Right cardiac atrium (tissue), 5 donors: ENCODE results near the gene TTC36. TPM values are rescaled to one million over a fixed set of nuclear protein-coding genes. Genes with fewer than 3 reads are reported as not detected.
"Not testable (repeated sequence)": the region's sequence is repeated elsewhere in the genome, so short reads cannot be mapped to it uniquely, and the experiment has no call there.

ENCODE experiments used
- ATAC-seq, 2 donors: fragments of 200-7000 bp; cut with Tn5 transposase; one replicate each; pipeline versions ENCODE4 v1.8.0 to v1.9.1; 2020; ENCODE audit warnings: moderate library complexity in 2 of 2, mild to moderate bottlenecking in 1 of 2
- DNase-seq, 3 donors: peaks; one replicate each; pipeline ENCODE4 v3.0.0-alpha.2; 2020
- H3K27ac ChIP-seq: one replicate; pipeline ENCODE4 v1.5.1; 2013; ENCODE audit warnings: mild to moderate bottlenecking, low read length, control low read depth, moderate library complexity
- H3K27me3 ChIP-seq: one replicate; pipeline ENCODE4 v1.6.1; 2013; ENCODE audit not compliant: control insufficient read depth, insufficient read depth
- H3K4me1 ChIP-seq: one replicate; pipeline ENCODE4 v1.6.1; 2013; ENCODE audit warnings: low read length; ENCODE audit not compliant: control insufficient read depth, insufficient read depth
- H3K4me3 ChIP-seq: one replicate; pipeline ENCODE4 v1.5.1; 2013; ENCODE audit warnings: low read length, control low read depth
- H3K9me3 ChIP-seq: one replicate; pipeline ENCODE4 v1.6.1; 2013; ENCODE audit warnings: low read length; ENCODE audit not compliant: control insufficient read depth
- WGBS: extraction: QIAGEN DNeasy Blood & Tissue Kit; methylation state at CpG from one replicate; pipeline ENCODE4 v1.1.7; 2013; 5-methylcytosine and 5-hydroxymethylcytosine counted together
- intact Hi-C, 4 donors: fragments of 100-400 bp; cut with DNase I; formaldehyde crosslinking; loops; one replicate each; pipeline versions ENCODE4 v1.11.0 to v1.14.0; 2022 to 2023
- polyA plus RNA-seq: library from polyadenylated mRNA; stranded (reverse); fragments of 200-250 nt; gene quantifications from one replicate; pipeline ENCODE4 v1.2.3, GENCODE V29; 2013
- total RNA-seq, 4 donors: library from RNA; stranded (reverse); fragmentation: NEBNext Ultra II Directional; extraction: Animal tissue kit (Norgen Biotek cat#: 25700); gene quantifications; one replicate each; pipeline ENCODE4 v1.2.1, GENCODE V29; 2021
- donor health status: healthy with polysubstance abuse.
- donor health status: DM: no; HTN: yes; CAD: no.
- donor health status: DM: no; HTN: no; CAD: no.
- donor health status: DM: no; HTN: yes; CAD: no; lungs with severe emphysema.
- donor health status: DM: yes; HTN: yes; CAD: no.

Gene TTC36
- total and polyA plus RNA-seq, 5 donors = 0.31 to 0.63 (median 0.58) TPM; not detected in 1

GRCh38 chr11:118552341-118552740, 25.1 kb downstream of the TTC36 start:
- ATAC-seq (no peak), DNase-seq (no peak)
- 77% methylated on average over 4 of the region's 4 CpGs for WGBS
- no peak overlapping the region for H3K4me3 ChIP-seq
- intact Hi-C loops = no loop called here
- H3K4me1 ChIP-seq = no peaks in the 10 kb centered on the region
- H3K9me3 ChIP-seq = no peaks in the 10 kb centered on the region
- H3K27ac ChIP-seq = no peak overlapping the region
- no peaks in the 10 kb centered on the region for H3K27me3 ChIP-seq

GRCh38 chr11:118560806-118561205, 33.5 kb downstream of the TTC36 start:
- WGBS = 86% methylated on average over 4 of the region's 4 CpGs
- no peak overlapping the region for H3K27ac ChIP-seq
- no peak overlapping the region for H3K4me3 ChIP-seq
- H3K9me3 ChIP-seq = no peaks in the 10 kb centered on the region
- H3K27me3 ChIP-seq = no peaks in the 10 kb centered on the region
- intact Hi-C loops = no loop called here
- ATAC-seq (no peak), DNase-seq (no peak)
- no peaks in the 10 kb centered on the region for H3K4me1 ChIP-seq

DNA sequence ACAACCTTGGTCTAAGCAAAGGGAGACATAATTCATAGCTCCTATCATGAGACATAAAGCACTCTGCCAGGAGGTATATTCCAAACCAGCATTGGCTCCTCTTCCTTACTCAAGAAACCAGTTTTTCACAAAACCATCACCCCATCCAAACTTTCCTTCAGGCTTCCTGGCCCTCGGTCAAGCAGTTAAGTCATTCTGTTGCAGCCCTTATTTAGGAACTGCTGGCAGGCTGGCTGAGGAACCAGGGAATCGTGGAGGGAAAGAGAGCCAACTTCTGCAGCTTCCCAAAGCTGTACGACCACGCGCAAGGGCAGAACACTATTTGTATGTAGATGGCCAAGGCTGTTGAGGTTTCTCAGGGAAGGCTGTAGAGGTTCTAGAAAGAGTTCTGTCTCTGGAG, 37.8 kb downstream of the TTC36 start:
- DNase-seq = peak; percentile 68 to 80 (median 77)
- no peaks in the 10 kb centered on the region for H3K27me3 ChIP-seq
- intact Hi-C loops = no loop called here
- peak; percentile 56 to 68 for ATAC-seq
- H3K4me3 ChIP-seq = peak overlapping the region; percentile 95
- WGBS = 21% methylated on average over 5 of the region's 5 CpGs
- no peaks in the 10 kb centered on the region for H3K4me1 ChIP-seq
- peak overlapping the region; percentile 73 for H3K27ac ChIP-seq
- H3K9me3 ChIP-seq = no peaks in the 10 kb centered on the region

DNA sequence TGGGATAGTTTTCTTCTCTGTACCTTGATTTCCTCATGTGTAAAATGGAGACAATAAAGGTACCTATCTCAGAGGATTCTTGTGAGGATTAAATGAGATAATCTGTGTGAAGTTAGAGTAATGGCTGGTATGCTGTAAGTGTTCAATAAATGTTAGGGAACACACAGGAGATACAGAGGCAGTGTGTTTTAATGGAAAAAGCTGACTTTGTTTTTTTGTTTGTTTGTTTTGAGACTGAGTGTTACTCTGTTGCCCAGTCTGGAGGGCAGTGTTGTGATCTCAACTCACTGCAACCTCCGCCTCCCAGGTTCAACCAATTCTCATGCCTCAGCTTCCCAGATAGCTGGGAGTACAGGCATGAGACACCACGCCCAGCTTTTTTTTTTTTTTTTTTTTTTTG, 42.4 kb downstream of the TTC36 start:
- Histone ChIP-seq H3K4me3 (no peak overlapping the region), H3K27ac (no peak overlapping the region), H3K27me3 (no peaks in the 10 kb centered on the region), H3K4me1 (peaks cover 1% of the 10 kb centered on the region), H3K9me3 (no peaks in the 10 kb centered on the region)
- no peak for DNase-seq
- intact Hi-C loops = no loop called here
- WGBS = 83% methylated on average over 2 of the region's 2 CpGs
- ATAC-seq = no peak

- H3K4me3 ChIP-seq = no peak overlapping the region
- DNase-seq (no peak), ATAC-seq (no peak)
- whole genome bisulfite sequencing = 97% methylated on average over 1 of the region's 1 CpG
- no peaks in the 10 kb centered on the region for H3K9me3 ChIP-seq
- no peak overlapping the region for H3K27ac ChIP-seq
- H3K4me1 ChIP-seq = peaks cover 4% of the 10 kb centered on the region
- intact Hi-C loops = no loop called here
- H3K27me3 ChIP-seq = no peaks in the 10 kb centered on the region
Measured at GRCh38 chr11:118570787-118571186, 43.5 kb downstream of the TTC36 start.

DNA sequence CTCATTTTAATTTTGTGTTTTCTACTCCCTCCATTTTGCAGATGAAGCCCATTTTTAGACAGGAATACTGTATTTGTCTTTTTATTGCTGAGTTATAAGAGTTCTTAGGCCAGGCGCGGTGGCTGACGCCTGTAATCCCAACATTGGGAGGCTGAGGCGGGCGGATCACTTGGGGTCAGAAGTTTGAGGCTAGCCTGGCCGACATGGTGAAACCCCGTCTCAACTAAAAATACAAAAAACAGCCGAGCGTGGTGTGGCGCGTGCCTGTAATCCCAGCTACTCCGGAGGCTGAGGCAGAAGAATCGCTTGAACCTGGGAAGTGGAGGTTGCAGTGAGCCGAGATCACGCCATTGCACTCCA, 44.4 kb downstream of the TTC36 start:
- intact Hi-C loops, H3K9me3 ChIP-seq, H3K27me3 ChIP-seq, H3K4me1 ChIP-seq: not testable (repeated sequence)
- peak overlapping the region; percentile 96 for H3K27ac ChIP-seq
- DNase-seq = peak; percentile 31 to 73 (median 60)
- peak overlapping the region; percentile 89 for H3K4me3 ChIP-seq
- WGBS = 16% methylated on average over 15 of the region's 15 CpGs
- peak in 1 of 2 donors; percentile 25 for ATAC-seq

- H3K27me3 ChIP-seq = no peaks in the 10 kb centered on the region
- WGBS = under 1% methylated on average over 55 of the region's 55 CpGs
- intact Hi-C loops = no loop called here
- no peaks in the 10 kb centered on the region for H3K9me3 ChIP-seq
- H3K27ac ChIP-seq = peak within 1 kb of the TSS; percentile 96
- peak; percentile 85 to 92 (median 92) for DNase-seq
- H3K4me3 ChIP-seq = peak within 1 kb of the TSS; percentile 89
- peaks cover 4% of the 10 kb centered on the region for H3K4me1 ChIP-seq
- ATAC-seq = peak; percentile 88 to 90
Measured at GRCh38 chr11:118572061-118572980, 45.0 kb downstream of the TTC36 start, which contains the start of gene ARCN1. Gene ARCN1, plus strand, starts transcription at chr11:118572409. Its CDS starts 139 bp downstream, at chr11:118572548.

DNA sequence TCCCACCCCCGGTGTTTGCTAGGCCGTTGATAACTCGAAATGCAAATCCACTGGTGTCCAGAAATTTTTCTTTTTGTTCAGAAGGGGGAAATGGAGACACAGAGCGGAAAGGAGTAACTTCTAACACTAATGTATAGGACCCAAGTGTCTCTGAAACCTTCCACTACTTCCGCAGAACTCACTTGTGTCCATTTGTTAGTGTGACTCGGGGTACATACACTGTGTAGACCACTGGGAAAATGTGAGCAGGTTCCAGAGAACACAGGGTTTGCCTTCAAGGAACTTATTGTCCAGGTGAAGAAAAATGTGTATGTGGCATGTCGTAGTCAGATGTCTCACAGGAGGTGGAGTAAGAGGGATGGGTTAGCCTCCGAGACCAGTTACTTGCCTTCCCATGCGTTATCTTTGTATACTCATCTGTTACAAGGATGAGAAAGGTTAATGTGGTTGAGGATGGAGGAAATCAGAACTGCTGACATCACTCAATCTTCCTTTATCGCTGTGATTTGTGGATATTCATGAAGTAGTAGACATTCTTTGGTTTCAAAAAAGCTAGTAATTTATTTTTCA, 45.8 kb downstream of the TTC36 start:
- intact Hi-C loops = no loop called here
- Histone ChIP-seq H3K27ac (peak overlapping the region; percentile 96), H3K4me1 (peaks cover 4% of the 10 kb centered on the region), H3K4me3 (peak overlapping the region; percentile 89), H3K27me3 (no peaks in the 10 kb centered on the region), H3K9me3 (no peaks in the 10 kb centered on the region)
- 1% methylated on average over 10 of the region's 10 CpGs for WGBS
- ATAC-seq (peak; percentile 7 to 34), DNase-seq (no peak)

GRCh38 chr11:118574636-118575035, 47.4 kb downstream of the TTC36 start:
- 84% methylated on average over 7 of the region's 7 CpGs for WGBS
- intact Hi-C loops = no loop called here
- ATAC-seq (no peak), DNase-seq (no peak)
- Histone ChIP-seq H3K27me3 (no peaks in the 10 kb centered on the region), H3K4me1 (peaks cover 4% of the 10 kb centered on the region), H3K4me3 (peak overlapping the region; percentile 33), H3K9me3 (no peaks in the 10 kb centered on the region), H3K27ac (no peak overlapping the region)

DNA sequence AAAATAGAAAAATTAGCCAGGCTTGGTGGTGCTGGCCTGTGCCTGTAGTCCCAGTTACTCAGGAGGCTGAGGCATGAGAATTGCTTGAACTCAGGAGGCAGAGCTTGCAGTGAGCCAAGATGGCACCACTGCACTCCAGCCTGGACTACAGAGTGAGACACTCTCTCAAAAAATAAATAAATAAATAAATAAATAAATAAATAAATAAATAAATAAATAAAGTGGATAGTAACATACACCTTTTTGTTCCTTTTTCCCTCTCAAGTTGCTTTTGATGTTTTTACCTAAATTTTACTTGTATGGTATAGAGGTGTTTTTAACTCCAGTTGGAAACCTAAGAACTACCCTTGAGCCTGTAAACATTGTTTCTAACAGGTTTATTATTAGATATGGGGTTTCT, 50.7 kb downstream of the TTC36 start:
- H3K4me3 ChIP-seq = not testable (repeated sequence)

More for the DNA sequence above, 50.7 kb downstream of the TTC36 start:
- H3K27me3 ChIP-seq, ATAC-seq, DNase-seq, H3K27ac ChIP-seq, H3K9me3 ChIP-seq, intact Hi-C loops, H3K4me1 ChIP-seq: not testable (repeated sequence)
